ENCODE measurements around the gene GTF3C2.
"Not testable (repeated sequence)": the region's sequence is repeated elsewhere in the genome, so short reads cannot be mapped to it uniquely, and the experiment has no call there.

The GTF3C2 gene

GRCh38 chr2:27370816-27371620 is 14.5 kb upstream of the GTF3C2 start:
- DNase-seq: peak; percentile 57 to 59

- peak; percentile 99 to 100 for DNase-seq
These were observed 13.7 kb upstream of the GTF3C2 start, which contains the start of the genes EIF2B4 and SNX17 for GRCh38 chr2:27370026-27370815. EIF2B4 (minus strand) TSS chr2:27370338; CDS start chr2:27370314, 24 bp downstream. SNX17 (plus strand) TSS chr2:27370616; CDS start chr2:27370744, 128 bp downstream.

GRCh38 chr2:27369471-27370025 is 13.0 kb upstream of the GTF3C2 start:
- no peak for DNase-seq

GRCh38 chr2:27363933-27364332 is 7.4 kb upstream of the GTF3C2 start:
- DNase-seq: no peak

- no peak for DNase-seq
These were observed 6.3 kb upstream of the GTF3C2 start for GRCh38 chr2:27362678-27363420.

- DNase-seq: no peak
These were observed 545 bp downstream of the GTF3C2 start for GRCh38 chr2:27356056-27356381.

- no peak for DNase-seq
These were observed 2.0 kb downstream of the GTF3C2 start for GRCh38 chr2:27354597-27354927.

GRCh38 chr2:27353762-27354596 is 2.6 kb downstream of the GTF3C2 start:
- DNase-seq: no peak

- DNase-seq: not testable (repeated sequence)
These were observed 3.2 kb downstream of the GTF3C2 start for GRCh38 chr2:27353386-27353761.

- DNase-seq: peak in 1 of 2 donors; percentile 26
These were observed 4.6 kb downstream of the GTF3C2 start for GRCh38 chr2:27351802-27352598.

- no peak for DNase-seq
These were observed 6.4 kb downstream of the GTF3C2 start for GRCh38 chr2:27350106-27350693.

- no peak for DNase-seq
These were observed 8.9 kb downstream of the GTF3C2 start for GRCh38 chr2:27347641-27348040.

GRCh38 chr2:27336173-27336572 is 20.4 kb downstream of the GTF3C2 start:
- DNase-seq: no peak

GRCh38 chr2:27335311-27335710 is 21.3 kb downstream of the GTF3C2 start:
- no peak for DNase-seq

- no peak for DNase-seq
These were observed 31.8 kb downstream of the GTF3C2 start for GRCh38 chr2:27324720-27325119.

GRCh38 chr2:27323596-27324285 is 32.8 kb downstream of the GTF3C2 start:
- no peak for DNase-seq

- DNase-seq: peak; percentile 83 to 88
These were observed 33.6 kb downstream of the GTF3C2 start, which contains the start of gene MPV17 for GRCh38 chr2:27322766-27323595. MPV17 (minus strand) TSS chr2:27323097; CDS start chr2:27322517, 580 bp downstream.

- DNase-seq: peak in 1 of 2 donors; percentile 14
These were observed 34.2 kb downstream of the GTF3C2 start for GRCh38 chr2:27322301-27322765.

GRCh38 chr2:27320958-27321543 is 35.5 kb downstream of the GTF3C2 start:
- no peak for DNase-seq

Measured in CD4-positive, alpha-beta T cell treated with Interferon alpha-2 for 1 hour (primary cell).